ENCODE data around the gene ZBTB18. TPM values are rescaled to one million over a fixed set of nuclear protein-coding genes. Genes with fewer than 3 reads are reported as not detected.

Gene ZBTB18
- total RNA-seq, 1 experiment from 2014 or later, result 12.1 TPM

DNA sequence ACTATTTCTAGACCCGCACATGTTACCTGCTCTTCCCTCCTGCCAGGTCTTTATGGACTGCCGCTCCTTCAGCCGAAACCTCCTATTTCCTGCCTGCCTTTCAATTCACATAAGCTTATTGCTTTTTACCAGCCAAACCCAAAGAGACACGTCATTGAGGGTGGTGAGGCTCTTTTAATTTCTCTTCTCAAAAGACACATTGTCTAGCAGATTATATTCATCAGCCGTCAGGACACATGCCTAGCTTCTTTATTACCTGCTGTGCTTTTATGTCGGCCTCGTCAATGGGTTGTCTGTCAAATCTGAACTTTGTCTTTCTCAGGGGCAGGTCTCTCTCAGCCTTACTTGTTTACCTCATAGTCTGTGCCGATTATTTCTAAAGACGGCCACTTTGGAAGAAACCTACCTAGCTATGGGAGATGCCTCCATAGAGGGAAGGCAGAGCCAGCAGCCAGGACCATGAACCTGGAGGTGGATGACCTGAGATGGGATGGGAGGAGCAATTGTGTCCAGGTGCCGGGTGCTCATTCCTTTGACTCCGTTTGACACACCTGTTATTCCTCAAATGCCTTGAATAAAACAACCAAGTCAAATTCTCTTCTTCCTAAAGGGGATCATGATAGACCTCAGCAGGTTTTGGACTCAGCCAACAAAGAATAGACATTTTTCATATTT is 42.0 kb downstream of the ZBTB18 start:
- Histone ChIP-seq H4K91ac (ENCODE audit: insufficient read length, low read depth, low read length) (no peak overlapping the region), H3T11ph (ENCODE audit: low read length) (no peak overlapping the region), H4K5ac (ENCODE audit: insufficient read length, low read depth, low read length) (no peak overlapping the region), H4K20me1 (ENCODE audit: control insufficient read depth, insufficient read depth, insufficient read length) (no peaks in the 10 kb centered on the region), H4K8ac (replicated peaks; ENCODE audit: insufficient read length, low read depth, low read length) (no peak overlapping the region), H3K14ac (ENCODE audit: insufficient read depth, low read length) (no peak overlapping the region), H3K79me2 (ENCODE audit: insufficient read depth, low read length) (no peaks in the 10 kb centered on the region), H2AK5ac (ENCODE audit: insufficient read length, low read length) (no peak overlapping the region), H2BK20ac (ENCODE audit: low read depth, low read length, poor library complexity, severe bottlenecking) (no peak overlapping the region), H2BK15ac (ENCODE audit: low read depth, low read length) (no peak overlapping the region), H3K9ac (ENCODE audit: extremely low read depth, insufficient read length, low read length) (no peak overlapping the region), H3K27me3 (ENCODE audit: insufficient read depth, low read length) (no peaks in the 10 kb centered on the region), H2AFZ (ENCODE audit: low read length) (no peak overlapping the region), H3K4me2 (ENCODE audit: insufficient read depth, insufficient read length, low read length) (no peak overlapping the region), H3K23me2 (ENCODE audit: insufficient read length, low read depth, low read length, poor library complexity, severe bottlenecking) (no peaks in the 10 kb centered on the region), H2BK5ac (ENCODE audit: insufficient read length, low read length) (no peak overlapping the region), H3K23ac (ENCODE audit: insufficient read length, low read depth, low read length) (no peak overlapping the region), H3K4me1 (ENCODE audit: insufficient read depth, low read length) (no peaks in the 10 kb centered on the region), H3K56ac (ENCODE audit: insufficient read length, low read depth, low read length) (no peak overlapping the region), H3K18ac (ENCODE audit: insufficient read length, low read depth, low read length) (no peak overlapping the region), H2BK120ac (ENCODE audit: low read depth, low read length, poor library complexity, severe bottlenecking) (no peak overlapping the region), H3K79me1 (ENCODE audit: insufficient read depth, low read depth, low read length, poor library complexity, severe bottlenecking) (no peaks in the 10 kb centered on the region), H3K4ac (ENCODE audit: low read depth, low read length) (no peak overlapping the region), H2BK12ac (ENCODE audit: insufficient read length, low read depth, low read length) (no peak overlapping the region), H3K27ac (ENCODE audit: insufficient read length, low read depth, low read length) (no peak overlapping the region), H3K9me3 (ENCODE audit: control insufficient read depth, low read depth, low read length) (no peaks in the 10 kb centered on the region)
- H3K4me3 Mint-ChIP-seq, result no peak overlapping the region
- H3K9me3 Mint-ChIP-seq, result no peaks in the 10 kb centered on the region
- peaks cover 5 to 6% of the 10 kb centered on the region in 2 experiments for H3K4me1 Mint-ChIP-seq
- TF ChIP-seq, protein P1, sequence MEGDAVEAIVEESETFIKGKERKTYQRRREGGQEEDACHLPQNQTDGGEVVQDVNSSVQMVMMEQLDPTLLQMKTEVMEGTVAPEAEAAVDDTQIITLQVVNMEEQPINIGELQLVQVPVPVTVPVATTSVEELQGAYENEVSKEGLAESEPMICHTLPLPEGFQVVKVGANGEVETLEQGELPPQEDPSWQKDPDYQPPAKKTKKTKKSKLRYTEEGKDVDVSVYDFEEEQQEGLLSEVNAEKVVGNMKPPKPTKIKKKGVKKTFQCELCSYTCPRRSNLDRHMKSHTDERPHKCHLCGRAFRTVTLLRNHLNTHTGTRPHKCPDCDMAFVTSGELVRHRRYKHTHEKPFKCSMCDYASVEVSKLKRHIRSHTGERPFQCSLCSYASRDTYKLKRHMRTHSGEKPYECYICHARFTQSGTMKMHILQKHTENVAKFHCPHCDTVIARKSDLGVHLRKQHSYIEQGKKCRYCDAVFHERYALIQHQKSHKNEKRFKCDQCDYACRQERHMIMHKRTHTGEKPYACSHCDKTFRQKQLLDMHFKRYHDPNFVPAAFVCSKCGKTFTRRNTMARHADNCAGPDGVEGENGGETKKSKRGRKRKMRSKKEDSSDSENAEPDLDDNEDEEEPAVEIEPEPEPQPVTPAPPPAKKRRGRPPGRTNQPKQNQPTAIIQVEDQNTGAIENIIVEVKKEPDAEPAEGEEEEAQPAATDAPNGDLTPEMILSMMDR (conservative IDR thresholded peaks at IDR 0.05), result no peak
- no peak overlapping the region for H3K27ac Mint-ChIP-seq
- WGBS (ENCODE audit: extremely low coverage, insufficient read length, low lambda C conversion rate), result no CpG with 5 or more reads among the region's 11 CpGs
- DNase-seq, result no peak
- no peaks in the 10 kb centered on the region; the same call in 1 of the 2 replicates for H3K27me3 Mint-ChIP-seq (ENCODE audit: low read depth)
- H3K36me3 Mint-ChIP-seq (ENCODE audit: insufficient read depth in 1 of 3, low read depth in 3 of 3), result no peaks in the 10 kb centered on the region

All from H9 (cell line).